Measurements from ENCODE around the gene MICAL3.

MICAL3 gene

DNA sequence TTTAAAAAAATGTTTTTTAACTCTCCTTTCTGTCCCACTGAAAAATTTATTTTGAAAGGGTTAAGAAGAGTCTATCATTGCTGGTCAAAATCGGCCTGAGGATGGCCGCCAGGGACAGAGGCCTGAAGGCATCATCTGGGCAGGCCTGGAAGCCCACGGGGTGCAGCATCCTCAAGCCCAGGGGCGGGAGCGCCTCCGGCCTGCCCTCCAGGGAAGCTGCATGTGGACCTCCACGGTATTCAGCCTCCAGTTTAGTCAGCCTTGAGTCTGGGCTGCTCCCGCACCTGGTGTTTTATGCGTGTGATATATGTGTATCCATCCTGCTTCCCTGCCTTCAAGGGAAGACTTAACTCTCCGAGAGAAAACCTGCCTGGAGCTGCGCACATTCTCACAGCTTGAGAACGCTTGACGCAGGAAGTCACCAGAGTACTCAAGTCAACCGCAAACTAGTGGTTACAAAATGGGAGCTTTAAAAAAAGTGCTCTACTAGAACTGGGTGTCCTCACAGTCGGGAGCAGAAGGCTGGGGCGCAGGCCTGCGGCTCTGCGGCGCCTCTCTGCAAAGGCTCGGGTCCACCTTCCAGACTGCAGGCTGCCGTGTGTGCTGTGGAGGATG, 236.5 kb downstream of the MICAL3 start:
- H3K79me2 ChIP-seq = no peaks in the 10 kb centered on the region
- H3K27ac ChIP-seq = no peak overlapping the region
- H3K27me3 ChIP-seq (ENCODE audit: control insufficient read depth, insufficient read depth, low read length) = no peaks in the 10 kb centered on the region
- TF ChIP-seq, protein P1, sequence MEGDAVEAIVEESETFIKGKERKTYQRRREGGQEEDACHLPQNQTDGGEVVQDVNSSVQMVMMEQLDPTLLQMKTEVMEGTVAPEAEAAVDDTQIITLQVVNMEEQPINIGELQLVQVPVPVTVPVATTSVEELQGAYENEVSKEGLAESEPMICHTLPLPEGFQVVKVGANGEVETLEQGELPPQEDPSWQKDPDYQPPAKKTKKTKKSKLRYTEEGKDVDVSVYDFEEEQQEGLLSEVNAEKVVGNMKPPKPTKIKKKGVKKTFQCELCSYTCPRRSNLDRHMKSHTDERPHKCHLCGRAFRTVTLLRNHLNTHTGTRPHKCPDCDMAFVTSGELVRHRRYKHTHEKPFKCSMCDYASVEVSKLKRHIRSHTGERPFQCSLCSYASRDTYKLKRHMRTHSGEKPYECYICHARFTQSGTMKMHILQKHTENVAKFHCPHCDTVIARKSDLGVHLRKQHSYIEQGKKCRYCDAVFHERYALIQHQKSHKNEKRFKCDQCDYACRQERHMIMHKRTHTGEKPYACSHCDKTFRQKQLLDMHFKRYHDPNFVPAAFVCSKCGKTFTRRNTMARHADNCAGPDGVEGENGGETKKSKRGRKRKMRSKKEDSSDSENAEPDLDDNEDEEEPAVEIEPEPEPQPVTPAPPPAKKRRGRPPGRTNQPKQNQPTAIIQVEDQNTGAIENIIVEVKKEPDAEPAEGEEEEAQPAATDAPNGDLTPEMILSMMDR (IDR thresholded peaks at IDR 0.05) = no peak
- no peaks in the 10 kb centered on the region for H3K4me1 ChIP-seq
- no peaks in the 10 kb centered on the region for H3K9me3 ChIP-seq (ENCODE audit: control insufficient read depth, low read length)
- no peaks in the 10 kb centered on the region for H3K36me3 ChIP-seq (ENCODE audit: control insufficient read depth, insufficient read depth, low read length)
- H2AFZ ChIP-seq = no peak overlapping the region
- no peak overlapping the region for H3K4me3 ChIP-seq (ENCODE audit: low read depth, low read length)
- no peak overlapping the region for H3K4me2 ChIP-seq (ENCODE audit: low read length)
- H3K9ac ChIP-seq = no peak overlapping the region

DNA sequence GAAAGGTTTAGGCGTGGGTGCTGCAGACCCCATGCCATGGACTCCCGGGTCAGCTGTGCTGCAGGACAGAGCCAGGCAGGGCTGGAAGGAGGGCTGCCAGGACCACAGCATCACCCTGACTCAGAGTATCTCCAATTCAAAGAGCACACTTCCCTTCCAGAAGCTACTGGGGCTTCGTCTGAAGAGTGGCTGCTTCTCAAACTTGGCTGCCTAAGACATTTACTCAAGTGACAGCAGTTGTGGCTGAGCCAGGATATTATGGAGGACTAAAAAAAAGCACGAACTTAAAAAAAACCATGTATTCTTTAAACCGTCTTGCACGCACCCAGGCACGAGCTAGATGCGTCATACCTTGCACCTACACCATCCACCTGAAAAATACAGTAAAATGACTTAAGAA, 237.1 kb downstream of the MICAL3 start:
- Histone ChIP-seq H2AFZ (no peak overlapping the region), H3K9ac (no peak overlapping the region), H3K27ac (no peak overlapping the region), H3K9me3 (ENCODE audit: control insufficient read depth, low read length) (no peaks in the 10 kb centered on the region), H3K4me1 (no peaks in the 10 kb centered on the region), H3K36me3 (ENCODE audit: control insufficient read depth, insufficient read depth, low read length) (no peaks in the 10 kb centered on the region), H3K4me3 (ENCODE audit: low read depth, low read length) (no peak overlapping the region), H3K27me3 (ENCODE audit: control insufficient read depth, insufficient read depth, low read length) (no peaks in the 10 kb centered on the region), H3K4me2 (ENCODE audit: low read length) (no peak overlapping the region), H3K79me2 (no peaks in the 10 kb centered on the region)
- TF ChIP-seq, protein P1 (IDR thresholded peaks at IDR 0.05) = no peak

DNA sequence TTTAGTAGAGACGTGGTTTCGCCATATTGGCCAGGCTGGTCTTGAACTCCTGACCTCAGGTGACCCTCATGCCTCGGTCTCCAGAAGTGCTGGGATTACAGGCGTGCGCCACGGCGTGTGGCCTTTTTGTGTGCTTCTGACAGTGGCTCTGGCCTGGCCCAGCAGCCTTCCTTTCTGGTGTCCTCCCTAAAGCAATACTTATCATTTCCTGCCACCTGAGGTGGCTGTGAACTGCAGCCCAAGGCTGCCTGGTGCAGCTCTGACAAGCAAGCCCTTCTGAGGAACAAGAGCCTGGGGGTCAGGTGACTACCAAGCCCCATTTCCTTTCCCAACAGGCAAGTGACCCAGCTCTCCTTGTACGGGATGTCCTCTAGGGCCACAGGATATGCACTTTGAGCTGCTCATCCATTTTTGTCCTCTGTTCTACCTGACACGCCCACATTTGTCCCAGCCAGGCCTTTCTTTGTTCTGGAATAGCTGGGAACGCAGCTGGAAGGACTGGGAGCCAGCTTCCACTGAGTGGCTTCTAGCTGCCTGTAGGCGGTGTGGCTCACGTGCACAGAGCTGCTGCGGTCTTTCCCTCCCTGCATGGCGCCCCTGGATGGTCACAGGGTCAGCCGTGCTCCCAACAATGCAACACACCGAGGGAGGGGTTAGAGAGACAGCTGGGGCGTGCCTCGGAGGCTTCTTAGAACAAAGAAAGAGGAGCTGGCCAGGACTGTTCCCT, 237.8 kb downstream of the MICAL3 start:
- H3K79me2 ChIP-seq = no peaks in the 10 kb centered on the region
- H3K4me1 ChIP-seq = no peaks in the 10 kb centered on the region
- no peak overlapping the region for H3K9ac ChIP-seq
- no peaks in the 10 kb centered on the region for H3K36me3 ChIP-seq (ENCODE audit: control insufficient read depth, insufficient read depth, low read length)
- no peaks in the 10 kb centered on the region for H3K9me3 ChIP-seq (ENCODE audit: control insufficient read depth, low read length)
- H2AFZ ChIP-seq = no peak overlapping the region
- H3K4me2 ChIP-seq (ENCODE audit: low read length) = no peak overlapping the region
- peak overlapping the region; percentile 32 for H3K27ac ChIP-seq
- TF ChIP-seq, protein P1 (IDR thresholded peaks at IDR 0.05) = no peak
- no peak overlapping the region for H3K4me3 ChIP-seq (ENCODE audit: low read depth, low read length)
- no peaks in the 10 kb centered on the region for H3K27me3 ChIP-seq (ENCODE audit: control insufficient read depth, insufficient read depth, low read length)

GRCh38 chr22:17785185-17786184, 238.9 kb downstream of the MICAL3 start:
- no peak overlapping the region for H3K4me2 ChIP-seq (ENCODE audit: low read length)
- H3K79me2 ChIP-seq = no peaks in the 10 kb centered on the region
- no peak overlapping the region for H3K4me3 ChIP-seq (ENCODE audit: low read depth, low read length)
- H2AFZ ChIP-seq = no peak overlapping the region
- H3K9me3 ChIP-seq (ENCODE audit: control insufficient read depth, low read length) = no peaks in the 10 kb centered on the region
- H3K4me1 ChIP-seq = no peaks in the 10 kb centered on the region
- H3K27ac ChIP-seq = no peak overlapping the region
- H3K9ac ChIP-seq = no peak overlapping the region
- no peaks in the 10 kb centered on the region for H3K27me3 ChIP-seq (ENCODE audit: control insufficient read depth, insufficient read depth, low read length)
- no peaks in the 10 kb centered on the region for H3K36me3 ChIP-seq (ENCODE audit: control insufficient read depth, insufficient read depth, low read length)
- TF ChIP-seq, protein P1 (IDR thresholded peaks at IDR 0.05) = peak; percentile 48
